Measurements from ENCODE around the gene EMC1. TPM values are rescaled to one million over a fixed set of nuclear protein-coding genes. Genes with fewer than 3 reads are reported as not detected.

Gene EMC1
- total and polyA plus RNA-seq, 2 donors (not counting 3 experiments of a cell fraction or from before 2014, with no cell fraction given): 77.5 to 164 TPM

GRCh38 chr1:19169642-19170041 lies 81.7 kb downstream of the EMC1 start:
- BruUV-seq (replicated peaks): no TSS peak
- H3K36me3 ChIP-seq (ENCODE audit: control insufficient read depth in 2 of 2, extremely low read depth in 1 of 2, insufficient read depth in 2 of 2, low read length in 2 of 2): peaks cover 50 to 54% of the 10 kb centered on the region in 2 experiments
- TF ChIP-seq POLR2AphosphoS5 (IDR thresholded peaks at IDR 0.05; ENCODE audit: insufficient read depth, low read depth, low read length) (no peak), FOS (IDR thresholded peaks at IDR 0.05; ENCODE audit: borderline replicate concordance, insufficient read depth, low read length) (peak; percentile 19), POLR2A (IDR thresholded peaks at IDR 0.05; ENCODE audit: low read depth, low read length) (no peak)
- TF ChIP-seq, protein P1, sequence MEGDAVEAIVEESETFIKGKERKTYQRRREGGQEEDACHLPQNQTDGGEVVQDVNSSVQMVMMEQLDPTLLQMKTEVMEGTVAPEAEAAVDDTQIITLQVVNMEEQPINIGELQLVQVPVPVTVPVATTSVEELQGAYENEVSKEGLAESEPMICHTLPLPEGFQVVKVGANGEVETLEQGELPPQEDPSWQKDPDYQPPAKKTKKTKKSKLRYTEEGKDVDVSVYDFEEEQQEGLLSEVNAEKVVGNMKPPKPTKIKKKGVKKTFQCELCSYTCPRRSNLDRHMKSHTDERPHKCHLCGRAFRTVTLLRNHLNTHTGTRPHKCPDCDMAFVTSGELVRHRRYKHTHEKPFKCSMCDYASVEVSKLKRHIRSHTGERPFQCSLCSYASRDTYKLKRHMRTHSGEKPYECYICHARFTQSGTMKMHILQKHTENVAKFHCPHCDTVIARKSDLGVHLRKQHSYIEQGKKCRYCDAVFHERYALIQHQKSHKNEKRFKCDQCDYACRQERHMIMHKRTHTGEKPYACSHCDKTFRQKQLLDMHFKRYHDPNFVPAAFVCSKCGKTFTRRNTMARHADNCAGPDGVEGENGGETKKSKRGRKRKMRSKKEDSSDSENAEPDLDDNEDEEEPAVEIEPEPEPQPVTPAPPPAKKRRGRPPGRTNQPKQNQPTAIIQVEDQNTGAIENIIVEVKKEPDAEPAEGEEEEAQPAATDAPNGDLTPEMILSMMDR (IDR thresholded peaks at IDR 0.05; ENCODE audit: extremely low read depth in 1 of 2, insufficient read depth in 1 of 2, low read depth in 1 of 2, low read length in 2 of 2): no peak
- H3K4me3 ChIP-seq (replicated peaks in 1 of 3; ENCODE audit: insufficient read depth in 1 of 3, low read depth in 1 of 3, low read length in 3 of 3): no peak overlapping the region
- no peak overlapping the region for H2AFZ ChIP-seq (ENCODE audit: low read depth, low read length)
- H3K4me1 ChIP-seq (ENCODE audit: control insufficient read depth, extremely low read depth, insufficient read depth, low read length): no peaks in the 10 kb centered on the region
- H3K79me2 ChIP-seq (ENCODE audit: control insufficient read depth, insufficient read depth, low read length): no peaks in the 10 kb centered on the region
- no peaks in the 10 kb centered on the region for H3K27me3 ChIP-seq (ENCODE audit: control insufficient read depth in 2 of 2, insufficient read depth in 2 of 2, low read length in 2 of 2)
- intact Hi-C loops (cut with micrococcal nuclease) (loop anchor here (5.0 kb wide), 1 partner anchor 37 kb away; no protein-coding TSS in a partner anchor), dilution Hi-C loops (cut with MboI; ENCODE audit: extremely low pct_ligation_motif_present, low sequenced_read_pairs) (no loop called here)
- no peak overlapping the region for H3K9ac ChIP-seq (replicated peaks; ENCODE audit: extremely low read depth, insufficient read depth, low read length)
- no peaks in the 10 kb centered on the region for H4K20me1 ChIP-seq (replicated peaks; ENCODE audit: control insufficient read depth, extremely low read depth, insufficient read depth, low read length)
- no peaks in the 10 kb centered on the region for H3K9me3 ChIP-seq (replicated peaks; ENCODE audit: control insufficient read depth, insufficient read depth, low read length)
- FAIRE-seq: no peak
- H3K4me2 ChIP-seq (ENCODE audit: insufficient read depth, low read length): no peak overlapping the region
- no peak for DNase-seq (ENCODE audit: low read depth, low spot score)
- ChIA-PET CTCF (interaction anchor here (1.0 to 1.8 kb wide), 3 partner anchors 10 to 53 kb away, joined by 3 to 5 read pairs (median 3); no protein-coding TSS in a partner anchor), POLR2A (no interaction called here)
- H3K27ac ChIP-seq (ENCODE audit: insufficient read depth, low read depth, low read length): no peak overlapping the region
- no peaks in the 10 kb centered on the region for H3K9me1 ChIP-seq (replicated peaks; ENCODE audit: control insufficient read depth, extremely low read depth, insufficient read depth, low read length)

DNA sequence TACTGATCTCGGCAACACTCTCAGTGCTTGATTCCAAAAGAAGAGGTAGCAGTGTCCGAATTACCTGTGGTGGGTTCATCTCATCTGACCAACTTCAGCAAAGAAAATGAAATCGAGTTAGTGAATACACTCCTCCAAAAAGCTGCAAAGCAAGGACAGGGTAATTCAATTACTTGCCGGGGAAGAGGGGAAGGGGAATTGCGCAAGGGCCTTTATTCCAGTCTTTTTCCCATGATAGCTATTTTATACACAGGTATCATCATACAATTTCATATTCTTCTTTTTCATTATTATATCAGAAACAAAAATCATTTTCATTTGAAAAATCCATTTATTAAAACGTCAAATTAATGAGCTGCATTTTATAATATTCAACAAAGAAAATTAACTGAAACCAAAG lies 84.2 kb downstream of the EMC1 start:
- TF ChIP-seq JUN (IDR thresholded peaks at IDR 0.05; ENCODE audit: borderline replicate concordance, insufficient read depth, insufficient read length, low read depth): no peak
- no peak for TF ChIP-seq MYC (IDR thresholded peaks at IDR 0.05; ENCODE audit: low read depth, low read length)
- no peak for TF ChIP-seq GATA2 (IDR thresholded peaks at IDR 0.05; ENCODE audit: insufficient read depth, insufficient read length, low read depth, low read length)
- no peak for TF ChIP-seq POLR2AphosphoS5 (IDR thresholded peaks at IDR 0.05; ENCODE audit: insufficient read depth, low read depth, low read length)
- TF ChIP-seq POLR2A (IDR thresholded peaks at IDR 0.05; ENCODE audit: low read depth, low read length): no peak
- TF ChIP-seq EZH2 (IDR thresholded peaks at IDR 0.05; ENCODE audit: borderline replicate concordance, low read depth, low read length, severe bottlenecking): no peak
- TF ChIP-seq, protein P1 (IDR thresholded peaks at IDR 0.05; ENCODE audit: extremely low read depth in 1 of 2, insufficient read depth in 1 of 2, low read depth in 1 of 2, low read length in 2 of 2): no peak
- no peak for TF ChIP-seq FOS (IDR thresholded peaks at IDR 0.05; ENCODE audit: borderline replicate concordance, insufficient read depth, low read length)
- TF ChIP-seq, protein P2, sequence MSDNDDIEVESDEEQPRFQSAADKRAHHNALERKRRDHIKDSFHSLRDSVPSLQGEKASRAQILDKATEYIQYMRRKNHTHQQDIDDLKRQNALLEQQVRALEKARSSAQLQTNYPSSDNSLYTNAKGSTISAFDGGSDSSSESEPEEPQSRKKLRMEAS (IDR thresholded peaks at IDR 0.05; ENCODE audit: insufficient read depth, insufficient read length): no peak
- CTCF ChIA-PET: interaction anchor here (0.6 to 2.0 kb wide), 2 partner anchors 53 to 71 kb away, joined by 4 to 10 read pairs; no protein-coding TSS in a partner anchor

More for the DNA sequence above, 84.2 kb downstream of the EMC1 start:
- dilution Hi-C loops (cut with MboI; ENCODE audit: extremely low pct_ligation_motif_present, low sequenced_read_pairs): no loop called here
- Histone ChIP-seq H2AFZ (ENCODE audit: low read depth, low read length) (no peak overlapping the region), H3K79me2 (ENCODE audit: control insufficient read depth, insufficient read depth, low read length) (no peaks in the 10 kb centered on the region), H3K9ac (replicated peaks; ENCODE audit: extremely low read depth, insufficient read depth, low read length) (no peak overlapping the region), H3K27me3 (ENCODE audit: control insufficient read depth in 2 of 2, insufficient read depth in 2 of 2, low read length in 2 of 2) (no peaks in the 10 kb centered on the region), H3K4me2 (ENCODE audit: insufficient read depth, low read length) (no peak overlapping the region), H4K20me1 (replicated peaks; ENCODE audit: control insufficient read depth, extremely low read depth, insufficient read depth, low read length) (no peaks in the 10 kb centered on the region), H3K27ac (ENCODE audit: insufficient read depth, low read depth, low read length) (no peak overlapping the region), H3K4me1 (ENCODE audit: control insufficient read depth, extremely low read depth, insufficient read depth, low read length) (no peaks in the 10 kb centered on the region), H3K36me3 (ENCODE audit: control insufficient read depth in 2 of 2, extremely low read depth in 1 of 2, insufficient read depth in 2 of 2, low read length in 2 of 2) (peaks cover 44 to 55% of the 10 kb centered on the region in 2 experiments), H3K4me3 (replicated peaks in 1 of 3; ENCODE audit: insufficient read depth in 1 of 3, low read depth in 1 of 3, low read length in 3 of 3) (no peak overlapping the region), H3K9me3 (replicated peaks; ENCODE audit: control insufficient read depth, insufficient read depth, low read length) (no peaks in the 10 kb centered on the region), H3K9me1 (replicated peaks; ENCODE audit: control insufficient read depth, extremely low read depth, insufficient read depth, low read length) (no peaks in the 10 kb centered on the region)
- DNase-seq (ENCODE audit: low read depth, low spot score): no peak
- intact Hi-C loops (cut with micrococcal nuclease): loop anchor here (5.0 kb wide), 1 partner anchor 35 kb away; no protein-coding TSS in a partner anchor
- POLR2A ChIA-PET: no interaction called here
- FAIRE-seq: no peak
- BruUV-seq (replicated peaks): no TSS peak

Data from endothelial cell of umbilical vein (primary cell).